ENCODE data around the gene KISS1R. TPM values are rescaled to one million over a fixed set of nuclear protein-coding genes. Genes with fewer than 3 reads are reported as not detected.
A peak's percentile ranks its signal among the peaks of the same experiment; 100 is the strongest.

The KISS1R gene
- total RNA-seq, 2 experiments from 2014 or later, result 1.5 to 1.6 TPM

DNA sequence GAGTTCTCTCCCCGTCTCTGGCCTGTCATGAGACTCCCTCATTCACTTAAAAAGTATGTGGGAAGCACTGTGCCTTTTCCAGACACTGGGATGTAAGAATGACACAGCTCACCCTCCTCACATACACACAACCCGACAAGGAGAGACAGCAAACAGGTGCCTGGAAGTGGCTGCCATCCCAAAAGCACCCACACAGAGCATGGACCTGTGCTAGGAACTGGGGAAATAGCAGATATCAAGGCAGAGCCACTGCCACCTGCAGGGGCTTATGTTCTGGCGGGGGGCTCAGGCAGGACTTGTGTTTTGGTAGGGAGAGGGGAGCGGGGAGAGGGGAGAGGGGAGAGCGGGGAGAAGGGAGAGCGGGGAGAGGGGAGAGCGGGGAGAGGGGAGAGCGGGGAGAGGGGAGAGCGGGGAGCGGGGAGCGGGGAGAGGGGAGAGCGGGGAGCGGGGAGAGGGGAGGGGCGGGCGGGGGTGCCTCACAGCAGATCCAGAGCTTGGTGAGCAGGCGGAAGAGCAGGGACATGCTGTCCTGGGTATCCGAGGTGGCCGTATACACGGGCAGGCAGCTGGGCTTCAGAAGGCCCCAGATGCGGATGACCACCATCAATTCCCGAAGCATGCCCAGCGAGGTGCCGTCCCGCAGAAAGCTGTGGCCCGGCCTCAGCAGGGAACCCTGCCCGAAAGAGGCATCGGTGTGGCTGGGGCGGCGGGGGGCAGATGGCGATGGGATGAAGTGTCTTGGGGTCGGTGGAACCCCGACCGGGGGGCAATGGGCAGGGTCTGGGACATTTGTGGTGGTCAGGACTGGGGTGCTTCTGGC is 45.5 kb upstream of the KISS1R start:
- H3K27me3 ChIP-seq (ENCODE audit: control insufficient read depth in 1 of 2, insufficient read depth in 2 of 2, low read length in 2 of 2), result no peaks in the 10 kb centered on the region
- peak overlapping the region; percentile 94 for H3K27ac Mint-ChIP-seq
- H3K4me1 Mint-ChIP-seq (ENCODE audit: low read depth), result peaks cover 18% of the 10 kb centered on the region
- peaks cover 46% of the 10 kb centered on the region for H3K36me3 ChIP-seq (ENCODE audit: insufficient read depth, low read length)
- no peaks in the 10 kb centered on the region for H3K9me3 Mint-ChIP-seq
- H3K4me3 ChIP-seq (ENCODE audit: low read length), result peak overlapping the region; percentile 58
- intact Hi-C loops (cut with DNase I, micrococcal nuclease), result loop anchor here (2.0 kb wide), 1 partner anchor 21 kb away; the partner anchor contains the start of genes MED16 (in 2 of the 2) and RNU6-9 (in 2 of the 2)
- no peaks in the 10 kb centered on the region for H3K27me3 Mint-ChIP-seq
- CTCF ChIA-PET, result interaction anchor here (1.1 to 2.1 kb wide), 2 partner anchors 8 to 369 kb away, joined by 3 to 13 read pairs; no protein-coding TSS in a partner anchor
- H3K9me3 ChIP-seq (ENCODE audit: control insufficient read depth in 1 of 2, insufficient read depth in 1 of 2, low read length in 2 of 2), result no peaks in the 10 kb centered on the region
- H3K4me1 ChIP-seq (ENCODE audit: insufficient read depth, low read length), result peaks cover 16% of the 10 kb centered on the region
- ATAC-seq (ENCODE audit: poor library complexity), result no peak
- H3K27ac ChIP-seq (ENCODE audit: low read depth in 1 of 2, low read length in 2 of 2), result peak overlapping the region; percentile 41 to 62
- peak overlapping the region; percentile 89 for H3K4me3 Mint-ChIP-seq
- POLR2A ChIA-PET, result interaction anchor here (1.1 to 3.1 kb wide), 6 partner anchors 8 to 113 kb away, joined by 5 to 11 read pairs (median 7); partner anchors contain the start of genes MED16, RNU6-9 and WDR18
- TF ChIP-seq, protein P1, sequence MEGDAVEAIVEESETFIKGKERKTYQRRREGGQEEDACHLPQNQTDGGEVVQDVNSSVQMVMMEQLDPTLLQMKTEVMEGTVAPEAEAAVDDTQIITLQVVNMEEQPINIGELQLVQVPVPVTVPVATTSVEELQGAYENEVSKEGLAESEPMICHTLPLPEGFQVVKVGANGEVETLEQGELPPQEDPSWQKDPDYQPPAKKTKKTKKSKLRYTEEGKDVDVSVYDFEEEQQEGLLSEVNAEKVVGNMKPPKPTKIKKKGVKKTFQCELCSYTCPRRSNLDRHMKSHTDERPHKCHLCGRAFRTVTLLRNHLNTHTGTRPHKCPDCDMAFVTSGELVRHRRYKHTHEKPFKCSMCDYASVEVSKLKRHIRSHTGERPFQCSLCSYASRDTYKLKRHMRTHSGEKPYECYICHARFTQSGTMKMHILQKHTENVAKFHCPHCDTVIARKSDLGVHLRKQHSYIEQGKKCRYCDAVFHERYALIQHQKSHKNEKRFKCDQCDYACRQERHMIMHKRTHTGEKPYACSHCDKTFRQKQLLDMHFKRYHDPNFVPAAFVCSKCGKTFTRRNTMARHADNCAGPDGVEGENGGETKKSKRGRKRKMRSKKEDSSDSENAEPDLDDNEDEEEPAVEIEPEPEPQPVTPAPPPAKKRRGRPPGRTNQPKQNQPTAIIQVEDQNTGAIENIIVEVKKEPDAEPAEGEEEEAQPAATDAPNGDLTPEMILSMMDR (IDR thresholded peaks at IDR 0.05), result no peak
- H3K36me3 Mint-ChIP-seq (ENCODE audit: low read depth), result peaks cover 37% of the 10 kb centered on the region
- DNase-seq, result peak in 5 of 14 experiments; percentile 29 to 69 (median 52)

DNA sequence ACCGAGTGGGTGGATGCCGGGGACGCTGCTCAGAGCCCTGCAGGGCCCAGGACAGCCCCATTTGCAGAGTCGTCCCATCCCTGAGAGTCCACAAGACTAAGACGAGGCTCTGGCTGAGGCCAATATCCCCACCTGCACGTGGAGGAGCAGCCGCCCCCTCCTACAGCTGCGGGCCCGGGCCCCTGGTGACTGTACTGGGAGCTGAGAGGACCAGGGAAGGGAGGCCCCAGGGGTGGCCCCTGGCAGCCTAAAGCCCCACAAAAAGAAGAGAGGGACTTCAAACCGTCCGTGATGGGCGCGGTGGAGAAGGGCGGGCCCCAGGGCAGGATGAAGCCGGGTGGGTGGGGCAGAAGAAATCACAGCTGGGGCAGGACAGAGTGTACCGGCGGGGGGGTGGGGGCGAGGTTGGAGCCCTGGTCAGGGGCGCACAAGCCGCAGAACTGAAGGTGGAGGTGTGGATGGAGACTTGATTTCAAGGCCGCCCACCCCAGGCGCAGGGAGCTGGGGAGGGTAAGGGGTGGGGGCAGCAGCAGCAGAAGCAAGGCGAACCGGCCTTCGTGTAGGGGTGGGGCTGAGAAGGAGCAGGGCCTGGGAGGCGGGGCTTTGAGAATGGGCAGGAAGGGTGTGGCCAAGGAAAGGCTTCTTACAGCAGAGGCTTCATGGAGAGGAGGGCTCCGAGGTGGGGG is 44.7 kb upstream of the KISS1R start:
- Mint-ChIP-seq H3K27me3 (no peaks in the 10 kb centered on the region), H3K9me3 (no peaks in the 10 kb centered on the region), H3K27ac (peak overlapping the region; percentile 94), H3K4me3 (peak overlapping the region; percentile 89), H3K36me3 (ENCODE audit: low read depth) (peaks cover 39% of the 10 kb centered on the region), H3K4me1 (ENCODE audit: low read depth) (peaks cover 18% of the 10 kb centered on the region)
- peaks cover 16% of the 10 kb centered on the region for H3K4me1 ChIP-seq (ENCODE audit: insufficient read depth, low read length)
- no peaks in the 10 kb centered on the region for H3K9me3 ChIP-seq (ENCODE audit: control insufficient read depth in 1 of 2, insufficient read depth in 1 of 2, low read length in 2 of 2)
- H3K27me3 ChIP-seq (ENCODE audit: control insufficient read depth in 1 of 2, insufficient read depth in 2 of 2, low read length in 2 of 2), result no peaks in the 10 kb centered on the region
- intact Hi-C loops (cut with DNase I, micrococcal nuclease), result loop anchor here (2.0 kb wide), 1 partner anchor 20 kb away; the partner anchor contains the start of genes MED16 (in 2 of the 2) and RNU6-9 (in 2 of the 2)
- peaks cover 46% of the 10 kb centered on the region for H3K36me3 ChIP-seq (ENCODE audit: insufficient read depth, low read length)
- H3K4me3 ChIP-seq (ENCODE audit: low read length), result peak overlapping the region; percentile 58
- CTCF ChIA-PET, result interaction anchor here (2.1 kb wide), 1 partner anchor 9 kb away, joined by 13 read pairs; no protein-coding TSS in a partner anchor
- peak; percentile 72 to 93 (median 80) for DNase-seq
- POLR2A ChIA-PET, result interaction anchor here (0.6 to 3.1 kb wide), 10 partner anchors 8 to 1604 kb away, joined by 3 to 11 read pairs (median 5); partner anchors contain the start of genes MED16, RNU6-9 and WDR18
- TF ChIP-seq, protein P1 (IDR thresholded peaks at IDR 0.05), result no peak
- ATAC-seq (ENCODE audit: poor library complexity), result peak; percentile 82
- peak overlapping the region; percentile 41 to 62 for H3K27ac ChIP-seq (ENCODE audit: low read depth in 1 of 2, low read length in 2 of 2)

DNA sequence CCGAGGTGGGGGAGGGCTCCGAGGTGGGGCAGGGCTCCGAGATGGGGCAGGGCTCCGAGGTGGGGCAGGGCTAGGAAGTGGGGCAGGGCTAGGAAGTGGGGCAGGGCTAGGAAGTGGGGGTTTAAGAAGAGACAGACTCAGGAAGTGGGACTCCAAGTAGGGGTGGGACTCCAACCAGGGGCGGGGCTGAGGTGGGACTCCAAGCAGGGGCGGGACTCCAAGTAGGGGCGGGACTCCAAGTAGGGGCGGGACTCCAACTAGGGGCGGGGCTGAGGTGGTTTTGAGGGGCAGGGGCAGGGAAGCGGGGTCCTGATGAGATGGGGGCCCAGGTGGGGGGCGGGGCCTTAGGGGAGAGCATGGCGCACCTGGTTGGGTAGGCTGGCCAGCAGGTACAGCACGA is 44.0 kb upstream of the KISS1R start:
- H3K4me1 ChIP-seq (ENCODE audit: insufficient read depth, low read length), result peaks cover 16% of the 10 kb centered on the region
- H3K36me3 ChIP-seq (ENCODE audit: insufficient read depth, low read length), result peaks cover 40% of the 10 kb centered on the region
- Mint-ChIP-seq H3K9me3 (no peaks in the 10 kb centered on the region), H3K4me3 (peak overlapping the region; percentile 54), H3K36me3 (ENCODE audit: low read depth) (peaks cover 34% of the 10 kb centered on the region), H3K4me1 (ENCODE audit: low read depth) (peaks cover 18% of the 10 kb centered on the region), H3K27ac (peak overlapping the region; percentile 94), H3K27me3 (no peaks in the 10 kb centered on the region)
- H3K9me3 ChIP-seq (ENCODE audit: control insufficient read depth in 1 of 2, insufficient read depth in 1 of 2, low read length in 2 of 2), result no peaks in the 10 kb centered on the region
- intact Hi-C loops (cut with DNase I, micrococcal nuclease), result loop anchor here (2.0 kb wide), 1 partner anchor 20 kb away; the partner anchor contains the start of genes MED16 (in 2 of the 2) and RNU6-9 (in 2 of the 2)
- H3K4me3 ChIP-seq (ENCODE audit: low read length), result no peak overlapping the region
- DNase-seq, result peak; percentile 72 to 92 (median 78)
- ChIA-PET POLR2A (interaction anchor here (0.6 to 3.1 kb wide), 11 partner anchors 9 to 1604 kb away, joined by 3 to 11 read pairs (median 5); partner anchors contain the start of genes MED16, RNU6-9 and WDR18), CTCF (interaction anchor here (0.9 to 2.1 kb wide), 2 partner anchors 10 to 47 kb away, joined by 4 to 13 read pairs; no protein-coding TSS in a partner anchor)
- TF ChIP-seq, protein P1 (IDR thresholded peaks at IDR 0.05), result no peak
- ATAC-seq (ENCODE audit: poor library complexity), result peak; percentile 90
- no peaks in the 10 kb centered on the region for H3K27me3 ChIP-seq (ENCODE audit: control insufficient read depth in 1 of 2, insufficient read depth in 2 of 2, low read length in 2 of 2)
- peak overlapping the region in 1 of 2 donors; percentile 7 for H3K27ac ChIP-seq (ENCODE audit: low read depth in 1 of 2, low read length in 2 of 2)
